GM19025 (cell line): ENCODE measurements around the gene BAX.
A peak's percentile ranks its signal among the peaks of the same experiment; 100 is the strongest.
"Not testable (repeated sequence)": the region's sequence is repeated elsewhere in the genome, so short reads cannot be mapped to it uniquely, and the experiment has no call there.

Experiments used
- ATAC-seq: cut with Tn5 transposase; IDR thresholded peaks from one replicate; pipeline ENCODE4 v1.9.1; 2021; ENCODE audit warnings: mild to moderate bottlenecking, low read depth, moderate library complexity; ENCODE audit not compliant: unreplicated experiment

The BAX gene

GRCh38 chr19:48954595-48955307 lies at the start of gene BAX:
BAX (plus strand) TSS chr19:48954875; CDS start chr19:48954929, 54 bp downstream.
- peak; percentile 90 for ATAC-seq

GRCh38 chr19:48905664-48906063 lies 49.0 kb upstream of the BAX start:
- no peak for ATAC-seq

- ATAC-seq, result no peak
Observed at GRCh38 chr19:48906324-48906723, 48.4 kb upstream of the BAX start.

DNA sequence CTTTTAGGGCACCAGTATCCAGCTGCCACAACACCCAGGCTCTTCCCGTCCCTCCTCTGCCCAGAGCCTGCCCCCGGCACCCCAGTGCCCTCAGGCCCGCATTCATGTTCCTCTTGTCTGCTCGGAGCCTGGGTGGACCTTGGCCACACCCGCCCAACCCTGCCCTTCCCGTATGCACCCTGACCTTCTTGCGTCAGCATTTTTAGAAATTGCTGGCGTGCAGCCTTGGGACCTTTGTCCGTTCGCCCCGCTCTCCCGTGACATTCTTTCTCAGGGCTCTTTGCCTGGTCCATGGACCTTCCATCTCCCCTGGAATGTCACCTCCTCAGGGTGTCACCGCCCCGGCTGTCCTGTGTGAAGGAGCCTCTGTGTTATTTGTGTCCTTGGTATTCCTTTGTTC lies 47.0 kb upstream of the BAX start:
- ATAC-seq, result no peak

GRCh38 chr19:48909424-48910077 lies 45.1 kb upstream of the BAX start:
- not testable (repeated sequence) for ATAC-seq

- ATAC-seq, result no peak
Observed at GRCh38 chr19:48910803-48911202, 43.9 kb upstream of the BAX start.

GRCh38 chr19:48913114-48913889 lies 41.4 kb upstream of the BAX start:
- no peak for ATAC-seq

- ATAC-seq, result no peak
Observed at GRCh38 chr19:48914181-48914580, 40.5 kb upstream of the BAX start.

DNA sequence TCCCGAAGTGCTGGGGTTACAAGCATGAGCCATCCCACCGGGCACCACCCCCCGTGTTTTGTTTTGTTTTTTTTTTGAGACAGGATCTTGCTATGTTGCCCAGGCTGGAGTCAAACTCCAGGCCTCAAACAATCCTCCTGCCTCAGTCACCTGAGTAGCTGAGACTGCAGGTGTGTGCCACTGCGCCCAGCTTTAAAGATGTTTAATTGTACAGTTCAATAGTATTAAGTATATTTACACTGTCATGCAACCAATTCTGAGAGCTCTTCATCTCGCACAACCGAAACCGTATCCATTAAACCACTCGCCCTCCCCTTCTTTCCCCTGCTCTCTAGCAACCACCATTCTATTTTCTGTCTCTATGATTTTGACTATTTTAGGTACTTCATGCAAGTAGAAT lies 38.9 kb upstream of the BAX start:
- no peak for ATAC-seq

DNA sequence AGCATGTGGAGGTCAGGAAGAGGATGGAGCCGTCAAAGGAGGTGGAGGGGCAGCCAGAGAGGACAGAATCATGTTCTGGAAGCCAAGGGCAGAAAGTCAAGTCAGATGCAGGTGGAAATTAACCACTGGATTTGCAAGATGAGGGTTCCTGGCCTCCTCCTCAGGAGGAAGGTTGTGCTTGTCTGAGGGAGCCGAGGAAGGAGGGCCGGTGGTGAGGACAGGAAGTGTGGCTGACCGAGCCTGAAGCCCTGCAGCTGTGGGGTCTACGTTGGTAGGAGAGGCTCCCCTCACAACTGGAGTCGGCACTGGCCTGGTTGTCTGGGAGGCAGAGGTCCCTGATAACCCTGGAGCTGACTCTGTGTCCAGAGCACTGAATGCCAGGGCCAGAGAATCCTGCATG lies 36.6 kb upstream of the BAX start:
- no peak for ATAC-seq

DNA sequence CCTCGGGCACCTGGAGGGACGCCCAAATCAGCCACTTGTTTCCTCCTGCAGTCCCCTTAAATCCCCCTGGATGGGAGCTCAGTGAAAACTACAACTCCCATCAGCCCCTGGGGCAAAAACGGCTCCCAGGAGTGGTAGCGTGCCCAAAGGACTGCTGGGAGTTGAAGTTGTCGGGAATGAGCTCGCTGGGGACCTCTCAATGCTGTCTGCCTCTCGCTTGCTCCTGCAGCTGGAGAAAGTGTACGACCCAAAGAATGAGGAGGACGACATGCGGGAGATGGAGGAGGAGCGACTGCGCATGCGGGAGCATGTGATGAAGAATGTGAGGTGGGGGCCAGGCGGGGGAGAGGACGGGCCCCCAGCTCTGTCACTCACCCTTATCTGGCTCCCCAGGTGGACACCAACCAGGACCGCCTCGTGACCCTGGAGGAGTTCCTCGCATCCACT lies 35.9 kb upstream of the BAX start:
- no peak for ATAC-seq

DNA sequence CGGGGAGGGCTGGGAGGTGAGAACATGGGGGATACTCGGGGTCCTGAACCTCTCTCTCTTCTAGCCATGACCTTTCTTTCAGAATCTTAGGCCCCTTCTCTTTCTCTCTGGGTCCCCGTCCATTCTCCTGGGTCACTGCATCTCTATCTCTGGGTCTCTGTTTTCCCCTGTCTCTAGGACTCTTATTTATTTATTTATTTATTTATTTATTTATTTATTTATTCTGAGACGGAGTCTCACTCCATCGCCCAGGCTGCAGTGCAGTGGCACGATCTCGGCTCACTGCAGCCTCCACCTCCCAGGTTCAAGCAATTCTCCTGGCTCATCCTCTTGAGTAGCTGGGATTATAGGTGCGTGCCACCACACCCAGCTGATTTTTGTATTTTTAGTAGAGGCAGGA lies 35.4 kb upstream of the BAX start:
- ATAC-seq, result not testable (repeated sequence)

- no peak for ATAC-seq
Observed at GRCh38 chr19:48920949-48921348, 33.7 kb upstream of the BAX start.

GRCh38 chr19:48921721-48922500 lies 32.8 kb upstream of the BAX start:
- no peak for ATAC-seq

GRCh38 chr19:48922548-48923490 lies 31.9 kb upstream of the BAX start:
- no peak for ATAC-seq

GRCh38 chr19:48925240-48925843 lies 29.3 kb upstream of the BAX start:
- no peak for ATAC-seq

- not testable (repeated sequence) for ATAC-seq
Observed at GRCh38 chr19:48925890-48926289, 28.8 kb upstream of the BAX start.

- no peak for ATAC-seq
Observed at GRCh38 chr19:48926909-48927308, 27.8 kb upstream of the BAX start.

DNA sequence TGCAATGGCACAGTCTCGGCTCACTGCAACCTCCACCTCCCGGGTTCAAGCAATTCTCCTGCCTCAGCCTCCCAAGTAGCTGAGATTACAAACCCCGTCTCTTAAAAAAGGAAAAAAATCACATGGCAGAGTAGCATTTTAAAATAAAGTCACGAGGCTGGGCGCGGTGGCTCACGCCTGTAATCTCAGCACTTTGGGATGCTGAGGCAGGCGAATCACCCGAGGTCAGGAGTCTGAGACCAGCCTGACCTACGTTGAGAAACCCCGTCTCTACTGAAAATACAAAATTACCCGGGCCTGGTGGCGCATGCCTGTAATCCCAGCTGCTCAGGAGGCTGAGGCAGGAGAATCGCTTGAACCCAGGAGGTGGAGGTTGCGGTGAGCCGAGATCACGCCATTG lies 27.0 kb upstream of the BAX start:
- ATAC-seq, result not testable (repeated sequence)
